K562 (cell line): Measurements from ENCODE around the gene ZFP92. TPM values are rescaled to one million over a fixed set of nuclear protein-coding genes. Genes with fewer than 3 reads are reported as not detected.

Experiments used
- FOSL1 ChIP-seq: fragments of 200-800 bp; sonication (Bioruptor generic); conservative IDR thresholded peaks from 2 replicates; pipeline ENCODE4 v1.6.1; 2016; ENCODE audit warnings: missing genetic modification characterization, missing compliant biosample characterization
- polyA plus RNA-seq, 8 experiments: library from polyadenylated mRNA; depleted of rRNA in 4 of 8; stranded (reverse) in 5 of 8; unstranded in 3 of 8; fragments of >200 nt; fragmentation: Nextera tagmentation in 2 of 8; fragmentation: Illumina TruSeq in 1 of 8; extraction: Ambion mirVana in 2 of 8; extraction: Trizol in 1 of 8; gene quantifications; 2 replicates each; pipeline versions ENCODE4 v1.2.1 to v1.2.3, GENCODE V29; 2011 to 2014; ENCODE audit warnings: inconsistent platforms in 1 of 8, missing spikeins in 1 of 8
- total RNA-seq, 7 experiments: library from RNA; depleted of rRNA in 6 of 7; stranded (reverse); fragments of >200 nt in 6 of 7; fragmentation: Illumina TruSeq in 2 of 7; extraction: Trizol in 2 of 7; gene quantifications; 2 replicates each; pipeline versions ENCODE4 v1.2.1 to v1.2.3, GENCODE V29; 2011 to 2021; ENCODE audit warnings: low replicate concordance in 1 of 7
- TF ChIP-seq, protein P1 (sequence below): fragments of 250-450 bp; sonication (Bioruptor Pico); IDR thresholded peaks from 2 replicates; pipeline ENCODE4 v1.4.0; 2020
- TF ChIP-seq, protein P2 (sequence below): fragments of 450-650 bp; formaldehyde crosslinking; IDR thresholded peaks from 2 replicates; pipeline ENCODE4 v1.4.0; 2020; ENCODE audit warnings: mild to moderate bottlenecking

Gene ZFP92
- total and polyA plus RNA-seq, 9 of the 15 experiments (the other 6 are each of a cell fraction or from before 2014, with no cell fraction given) = 0.32 to 3.3 (median 1.8) TPM

DNA sequence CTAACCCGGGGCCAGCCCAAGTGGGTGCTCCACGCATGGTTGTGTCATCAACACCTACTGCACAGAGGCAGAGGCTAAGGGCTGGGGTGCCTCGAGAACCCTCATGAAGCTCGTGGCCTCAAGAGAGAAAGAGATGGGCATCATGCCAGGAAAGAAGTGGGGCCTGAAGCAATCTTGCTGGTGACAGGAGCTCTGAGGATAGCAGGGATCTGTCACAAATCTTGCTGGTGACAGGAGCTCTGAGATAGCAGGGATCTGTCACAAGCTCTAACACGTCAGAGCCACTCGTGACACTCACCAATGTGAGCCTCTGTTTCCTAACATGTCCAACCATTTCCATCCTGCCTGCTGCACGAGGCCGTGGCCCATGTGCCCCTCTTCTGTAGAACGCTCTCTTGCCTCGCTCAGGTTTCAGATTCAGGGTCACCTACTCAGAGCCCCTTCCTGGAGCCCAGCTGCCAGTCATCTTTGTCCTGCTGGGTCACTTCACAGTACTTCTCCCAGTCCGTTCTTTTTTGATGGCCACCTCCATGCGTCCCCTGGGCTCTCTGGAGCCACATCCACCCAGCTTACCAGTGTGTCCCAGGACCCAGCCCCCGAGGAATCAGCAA, 31.2 kb upstream of the ZFP92 start (continued):
- TF ChIP-seq, protein P1, sequence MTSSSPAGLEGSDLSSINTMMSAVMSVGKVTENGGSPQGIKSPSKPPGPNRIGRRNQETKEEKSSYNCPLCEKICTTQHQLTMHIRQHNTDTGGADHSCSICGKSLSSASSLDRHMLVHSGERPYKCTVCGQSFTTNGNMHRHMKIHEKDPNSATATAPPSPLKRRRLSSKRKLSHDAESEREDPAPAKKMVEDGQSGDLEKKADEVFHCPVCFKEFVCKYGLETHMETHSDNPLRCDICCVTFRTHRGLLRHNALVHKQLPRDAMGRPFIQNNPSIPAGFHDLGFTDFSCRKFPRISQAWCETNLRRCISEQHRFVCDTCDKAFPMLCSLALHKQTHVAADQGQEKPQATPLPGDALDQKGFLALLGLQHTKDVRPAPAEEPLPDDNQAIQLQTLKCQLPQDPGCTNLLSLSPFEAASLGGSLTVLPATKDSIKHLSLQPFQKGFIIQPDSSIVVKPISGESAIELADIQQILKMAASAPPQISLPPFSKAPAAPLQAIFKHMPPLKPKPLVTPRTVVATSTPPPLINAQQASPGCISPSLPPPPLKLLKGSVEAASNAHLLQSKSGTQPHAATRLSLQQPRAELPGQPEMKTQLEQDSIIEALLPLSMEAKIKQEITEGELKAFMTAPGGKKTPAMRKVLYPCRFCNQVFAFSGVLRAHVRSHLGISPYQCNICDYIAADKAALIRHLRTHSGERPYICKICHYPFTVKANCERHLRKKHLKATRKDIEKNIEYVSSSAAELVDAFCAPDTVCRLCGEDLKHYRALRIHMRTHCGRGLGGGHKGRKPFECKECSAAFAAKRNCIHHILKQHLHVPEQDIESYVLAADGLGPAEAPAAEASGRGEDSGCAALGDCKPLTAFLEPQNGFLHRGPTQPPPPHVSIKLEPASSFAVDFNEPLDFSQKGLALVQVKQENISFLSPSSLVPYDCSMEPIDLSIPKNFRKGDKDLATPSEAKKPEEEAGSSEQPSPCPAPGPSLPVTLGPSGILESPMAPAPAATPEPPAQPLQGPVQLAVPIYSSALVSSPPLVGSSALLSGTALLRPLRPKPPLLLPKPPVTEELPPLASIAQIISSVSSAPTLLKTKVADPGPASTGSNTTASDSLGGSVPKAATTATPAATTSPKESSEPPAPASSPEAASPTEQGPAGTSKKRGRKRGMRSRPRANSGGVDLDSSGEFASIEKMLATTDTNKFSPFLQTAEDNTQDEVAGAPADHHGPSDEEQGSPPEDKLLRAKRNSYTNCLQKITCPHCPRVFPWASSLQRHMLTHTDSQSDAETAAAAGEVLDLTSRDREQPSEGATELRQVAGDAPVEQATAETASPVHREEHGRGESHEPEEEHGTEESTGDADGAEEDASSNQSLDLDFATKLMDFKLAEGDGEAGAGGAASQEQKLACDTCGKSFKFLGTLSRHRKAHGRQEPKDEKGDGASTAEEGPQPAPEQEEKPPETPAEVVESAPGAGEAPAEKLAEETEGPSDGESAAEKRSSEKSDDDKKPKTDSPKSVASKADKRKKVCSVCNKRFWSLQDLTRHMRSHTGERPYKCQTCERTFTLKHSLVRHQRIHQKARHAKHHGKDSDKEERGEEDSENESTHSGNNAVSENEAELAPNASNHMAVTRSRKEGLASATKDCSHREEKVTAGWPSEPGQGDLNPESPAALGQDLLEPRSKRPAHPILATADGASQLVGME (CRISPR knock-in tag) = 0 out of 2 replicates have a peak, but pooled peaks have one; percentile 58
- TF ChIP-seq, protein P2, sequence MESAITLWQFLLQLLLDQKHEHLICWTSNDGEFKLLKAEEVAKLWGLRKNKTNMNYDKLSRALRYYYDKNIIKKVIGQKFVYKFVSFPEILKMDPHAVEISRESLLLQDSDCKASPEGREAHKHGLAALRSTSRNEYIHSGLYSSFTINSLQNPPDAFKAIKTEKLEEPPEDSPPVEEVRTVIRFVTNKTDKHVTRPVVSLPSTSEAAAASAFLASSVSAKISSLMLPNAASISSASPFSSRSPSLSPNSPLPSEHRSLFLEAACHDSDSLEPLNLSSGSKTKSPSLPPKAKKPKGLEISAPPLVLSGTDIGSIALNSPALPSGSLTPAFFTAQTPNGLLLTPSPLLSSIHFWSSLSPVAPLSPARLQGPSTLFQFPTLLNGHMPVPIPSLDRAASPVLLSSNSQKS = no peak
- TF ChIP-seq FOSL1 (tag) = peak; percentile 43; the same call in 1 of the 2 replicates
